ENCODE measurements around the gene TRPM2. TPM values are rescaled to one million over a fixed set of nuclear protein-coding genes. Genes with fewer than 3 reads are reported as not detected.

The TRPM2 gene
- total RNA-seq, 1 donor = 0.36 TPM

GRCh38 chr21:44322621-44323325, 30.6 kb upstream of the TRPM2 start:
- Histone ChIP-seq H3K9me3 (ENCODE audit: low read depth, low read length) (no peaks in the 10 kb centered on the region), H3K36me3 (ENCODE audit: insufficient read depth, low read length) (no peaks in the 10 kb centered on the region), H3K27ac (ENCODE audit: low read depth, low read length) (no peak overlapping the region)

GRCh38 chr21:44323591-44323990, 29.8 kb upstream of the TRPM2 start:
- DNase-seq (ENCODE audit: insufficient read length, low spot score, missing footprints) = no peak
- H3K27me3 ChIP-seq (ENCODE audit: insufficient read depth, low read length) = no peaks in the 10 kb centered on the region
- no peak overlapping the region for H2AFZ ChIP-seq (ENCODE audit: low read length)
- peaks cover 3% of the 10 kb centered on the region for H4K20me1 ChIP-seq (ENCODE audit: insufficient read depth, low read length)
- no peak overlapping the region for H3K27ac ChIP-seq (ENCODE audit: low read depth, low read length)
- no peaks in the 10 kb centered on the region for H3K79me2 ChIP-seq (ENCODE audit: insufficient read depth, low read length)
- no peaks in the 10 kb centered on the region for H3K9me3 ChIP-seq (ENCODE audit: low read depth, low read length)
- H3K4me1 ChIP-seq (ENCODE audit: insufficient read depth, low read length) = no peaks in the 10 kb centered on the region
- H3K36me3 ChIP-seq (ENCODE audit: insufficient read depth, low read length) = no peaks in the 10 kb centered on the region
- TF ChIP-seq CTCF (IDR thresholded peaks at IDR 0.05; ENCODE audit: extremely low read depth, low read depth, low read length) = no peak
- no peak overlapping the region for H3K4me3 ChIP-seq (ENCODE audit: insufficient read depth, low read length)
- no peak overlapping the region for H3K4me2 ChIP-seq (ENCODE audit: insufficient read depth, low read length)

More at GRCh38 chr21:44322621-44323325, 30.6 kb upstream of the TRPM2 start:
- H3K4me1 ChIP-seq (ENCODE audit: insufficient read depth, low read length) = no peaks in the 10 kb centered on the region
- no peak overlapping the region for H2AFZ ChIP-seq (ENCODE audit: low read length)
- peaks cover 3% of the 10 kb centered on the region for H4K20me1 ChIP-seq (ENCODE audit: insufficient read depth, low read length)
- H3K4me3 ChIP-seq (ENCODE audit: insufficient read depth, low read length) = no peak overlapping the region
- no peak for TF ChIP-seq CTCF (IDR thresholded peaks at IDR 0.05; ENCODE audit: extremely low read depth, low read depth, low read length)
- H3K4me2 ChIP-seq (ENCODE audit: insufficient read depth, low read length) = no peak overlapping the region
- no peaks in the 10 kb centered on the region for H3K27me3 ChIP-seq (ENCODE audit: insufficient read depth, low read length)
- no peaks in the 10 kb centered on the region for H3K79me2 ChIP-seq (ENCODE audit: insufficient read depth, low read length)
- DNase-seq (ENCODE audit: insufficient read length, low spot score, missing footprints) = no peak

GRCh38 chr21:44324106-44324853, 29.1 kb upstream of the TRPM2 start:
- no peaks in the 10 kb centered on the region for H3K79me2 ChIP-seq (ENCODE audit: insufficient read depth, low read length)
- no peak overlapping the region for H3K4me2 ChIP-seq (ENCODE audit: insufficient read depth, low read length)
- H3K4me3 ChIP-seq (ENCODE audit: insufficient read depth, low read length) = no peak overlapping the region
- H3K4me1 ChIP-seq (ENCODE audit: insufficient read depth, low read length) = no peaks in the 10 kb centered on the region
- no peak for DNase-seq (ENCODE audit: insufficient read length, low spot score, missing footprints)
- TF ChIP-seq CTCF (IDR thresholded peaks at IDR 0.05; ENCODE audit: extremely low read depth, low read depth, low read length) = no peak
- H3K36me3 ChIP-seq (ENCODE audit: insufficient read depth, low read length) = no peaks in the 10 kb centered on the region
- no peak overlapping the region for H2AFZ ChIP-seq (ENCODE audit: low read length)
- no peaks in the 10 kb centered on the region for H3K27me3 ChIP-seq (ENCODE audit: insufficient read depth, low read length)
- peaks cover 3% of the 10 kb centered on the region for H4K20me1 ChIP-seq (ENCODE audit: insufficient read depth, low read length)
- H3K9me3 ChIP-seq (ENCODE audit: low read depth, low read length) = no peaks in the 10 kb centered on the region
- H3K27ac ChIP-seq (ENCODE audit: low read depth, low read length) = no peak overlapping the region

GRCh38 chr21:44324854-44325107, 28.6 kb upstream of the TRPM2 start:
- no peak for DNase-seq (ENCODE audit: insufficient read length, low spot score, missing footprints)
- H3K9me3 ChIP-seq (ENCODE audit: low read depth, low read length) = no peaks in the 10 kb centered on the region
- no peak overlapping the region for H3K4me3 ChIP-seq (ENCODE audit: insufficient read depth, low read length)
- no peak overlapping the region for H2AFZ ChIP-seq (ENCODE audit: low read length)
- H3K4me2 ChIP-seq (ENCODE audit: insufficient read depth, low read length) = no peak overlapping the region
- H3K36me3 ChIP-seq (ENCODE audit: insufficient read depth, low read length) = no peaks in the 10 kb centered on the region
- no peaks in the 10 kb centered on the region for H3K79me2 ChIP-seq (ENCODE audit: insufficient read depth, low read length)
- H3K27me3 ChIP-seq (ENCODE audit: insufficient read depth, low read length) = no peaks in the 10 kb centered on the region
- H4K20me1 ChIP-seq (ENCODE audit: insufficient read depth, low read length) = peaks cover 3% of the 10 kb centered on the region
- no peak overlapping the region for H3K27ac ChIP-seq (ENCODE audit: low read depth, low read length)
- TF ChIP-seq CTCF (IDR thresholded peaks at IDR 0.05; ENCODE audit: extremely low read depth, low read depth, low read length) = no peak
- no peaks in the 10 kb centered on the region for H3K4me1 ChIP-seq (ENCODE audit: insufficient read depth, low read length)

Measured in osteoblast (primary cell).